K562 (cell line): Measurements from ENCODE around the gene ZNHIT3. TPM values are rescaled to one million over a fixed set of nuclear protein-coding genes. Genes with fewer than 3 reads are reported as not detected.
A peak's percentile ranks its signal among the peaks of the same experiment; 100 is the strongest.

ENCODE experiments used
- BRF1 ChIP-seq: IDR thresholded peaks from 3 replicates; pipeline ENCODE4 v1.6.1; 2011; ENCODE audit warnings: borderline replicate concordance, mild to moderate bottlenecking; ENCODE audit not compliant: insufficient read length; ENCODE audit errors: extremely low read depth
- CBX3 ChIP-seq, 2 experiments: IDR thresholded peaks; 1 replicate in 1 of 2; 2 replicates in 1 of 2; pipeline ENCODE4 v1.6.1; 2012; ENCODE audit warnings: inconsistent platforms in 2 of 2, low read length in 2 of 2, borderline replicate concordance in 1 of 2, control low read depth in 1 of 2
- CXXC5 ChIP-seq: fragments of 250-450 bp; sonication (Bioruptor Pico); IDR thresholded peaks from 2 replicates; pipeline ENCODE4 v1.8.0; 2022; ENCODE audit warnings: inconsistent platforms, mild to moderate bottlenecking, moderate library complexity
- ELF1 ChIP-seq: fragments of 200-800 bp; sonication (Bioruptor generic); IDR thresholded peaks from 2 replicates; pipeline ENCODE4 v1.6.1; 2016; ENCODE audit warnings: missing genetic modification characterization, missing compliant biosample characterization
- KAT2B ChIP-seq: IDR thresholded peaks from one replicate; pipeline ENCODE4 v1.6.1; 2012; ENCODE audit warnings: low read depth, mild to moderate bottlenecking, control low read depth, inconsistent platforms, low read length, moderate library complexity
- MCM2 ChIP-seq: fragments of 450-650 bp; IDR thresholded peaks from 2 replicates; pipeline ENCODE4 v1.6.1; 2017; ENCODE audit warnings: low read depth, mild to moderate bottlenecking
- MIER1 ChIP-seq: fragments of 450-650 bp; IDR thresholded peaks from 2 replicates; pipeline ENCODE4 v1.6.1; 2016; ENCODE audit warnings: antibody characterized with exemption, mild to moderate bottlenecking, low read depth
- NFIX ChIP-seq: fragments of 250-450 bp; sonication (Bioruptor Pico); IDR thresholded peaks from 2 replicates; pipeline ENCODE4 v1.4.0; 2020; ENCODE audit warnings: low read depth, mild to moderate bottlenecking, moderate library complexity
- NR3C1 ChIP-seq: sonication (generic); formaldehyde crosslinking; IDR thresholded peaks from 2 replicates; pipeline ENCODE4 v1.8.1; 2022; ENCODE audit warnings: missing genetic modification reagents
- OTX1 ChIP-seq: fragments of 450-650 bp; formaldehyde crosslinking; IDR thresholded peaks from 2 replicates; pipeline ENCODE4 v1.4.0; 2022; ENCODE audit warnings: mild to moderate bottlenecking
- POLR2AphosphoS2 ChIP-seq: IDR thresholded peaks from 2 replicates; pipeline ENCODE4 v1.6.1; 2012; ENCODE audit warnings: low read length, improper control_type of control experiment
- PYGO2 ChIP-seq: fragments of 450-650 bp; IDR thresholded peaks from 2 replicates; pipeline ENCODE4 v1.6.1; 2016; ENCODE audit warnings: mild to moderate bottlenecking, missing genetic modification characterization, moderate library complexity, missing compliant biosample characterization
- RFX5 ChIP-seq: IDR thresholded peaks from 2 replicates; pipeline ENCODE4 v1.6.1; 2011; ENCODE audit warnings: low read depth, mild to moderate bottlenecking, improper control_type of control experiment, low read length
- SAFB2 ChIP-seq: fragments of 200-400 bp; formaldehyde crosslinking; IDR thresholded peaks from 2 replicates; pipeline ENCODE4 v1.6.1; 2018; ENCODE audit warnings: borderline replicate concordance, low read length, low read depth, moderate library complexity; ENCODE audit not compliant: severe bottlenecking
- TEAD4 ChIP-seq, 2 experiments: sonication (generic) in 1 of 2; formaldehyde crosslinking in 1 of 2; IDR thresholded peaks; 2 replicates each; pipeline versions ENCODE4 v1.6.1 to v1.8.0; 2012 to 2022; ENCODE audit warnings: borderline replicate concordance in 1 of 2, inconsistent platforms in 1 of 2, low read length in 1 of 2, mild to moderate bottlenecking in 1 of 2, missing genetic modification reagents in 1 of 2
- ZNF263 ChIP-seq: sonication (generic); formaldehyde crosslinking; IDR thresholded peaks from 2 replicates; pipeline ENCODE4 v1.8.0; 2022; ENCODE audit warnings: mild to moderate bottlenecking, missing genetic modification reagents, borderline replicate concordance
- ZNF354B ChIP-seq: fragments of 250-450 bp; sonication (Bioruptor Pico); IDR thresholded peaks from 2 replicates; pipeline ENCODE4 v1.4.0; 2020
- ZNF384 ChIP-seq: IDR thresholded peaks from 2 replicates; pipeline ENCODE4 v1.6.1; 2012; ENCODE audit warnings: low read depth, low read length, improper control_type of control experiment
- polyA plus RNA-seq, 8 experiments: library from polyadenylated mRNA; depleted of rRNA in 4 of 8; stranded (reverse) in 5 of 8; unstranded in 3 of 8; fragments of >200 nt; fragmentation: Nextera tagmentation in 2 of 8; fragmentation: Illumina TruSeq in 1 of 8; extraction: Ambion mirVana in 2 of 8; extraction: Trizol in 1 of 8; gene quantifications; 2 replicates each; pipeline versions ENCODE4 v1.2.1 to v1.2.3, GENCODE V29; 2011 to 2014; ENCODE audit warnings: inconsistent platforms in 1 of 8, missing spikeins in 1 of 8
- total RNA-seq, 7 experiments: library from RNA; depleted of rRNA in 6 of 7; stranded (reverse); fragments of >200 nt in 6 of 7; fragmentation: Illumina TruSeq in 2 of 7; extraction: Trizol in 2 of 7; gene quantifications; 2 replicates each; pipeline versions ENCODE4 v1.2.1 to v1.2.3, GENCODE V29; 2011 to 2021; ENCODE audit warnings: low replicate concordance in 1 of 7
- TF ChIP-seq, protein P1 (sequence below): sonication (generic); formaldehyde crosslinking; IDR thresholded peaks from 2 replicates; pipeline ENCODE4 v1.8.0; 2022; ENCODE audit warnings: mild to moderate bottlenecking, missing genetic modification reagents
- TF ChIP-seq, protein P2 (sequence below): fragments of 450-650 bp; IDR thresholded peaks from 2 replicates; pipeline ENCODE4 v1.6.1; 2016; ENCODE audit warnings: borderline replicate concordance
- TF ChIP-seq, protein P3 (sequence below): fragments of 250-450 bp; sonication (Bioruptor Pico); IDR thresholded peaks from 2 replicates; pipeline ENCODE4 v1.4.0; 2020; ENCODE audit warnings: mild to moderate bottlenecking, moderate library complexity, borderline replicate concordance

The ZNHIT3 gene
- total and polyA plus RNA-seq, 9 of the 15 experiments (the other 6 are each of a cell fraction or from before 2014, with no cell fraction given): 45.0 to 300 (median 88.4) TPM

DNA sequence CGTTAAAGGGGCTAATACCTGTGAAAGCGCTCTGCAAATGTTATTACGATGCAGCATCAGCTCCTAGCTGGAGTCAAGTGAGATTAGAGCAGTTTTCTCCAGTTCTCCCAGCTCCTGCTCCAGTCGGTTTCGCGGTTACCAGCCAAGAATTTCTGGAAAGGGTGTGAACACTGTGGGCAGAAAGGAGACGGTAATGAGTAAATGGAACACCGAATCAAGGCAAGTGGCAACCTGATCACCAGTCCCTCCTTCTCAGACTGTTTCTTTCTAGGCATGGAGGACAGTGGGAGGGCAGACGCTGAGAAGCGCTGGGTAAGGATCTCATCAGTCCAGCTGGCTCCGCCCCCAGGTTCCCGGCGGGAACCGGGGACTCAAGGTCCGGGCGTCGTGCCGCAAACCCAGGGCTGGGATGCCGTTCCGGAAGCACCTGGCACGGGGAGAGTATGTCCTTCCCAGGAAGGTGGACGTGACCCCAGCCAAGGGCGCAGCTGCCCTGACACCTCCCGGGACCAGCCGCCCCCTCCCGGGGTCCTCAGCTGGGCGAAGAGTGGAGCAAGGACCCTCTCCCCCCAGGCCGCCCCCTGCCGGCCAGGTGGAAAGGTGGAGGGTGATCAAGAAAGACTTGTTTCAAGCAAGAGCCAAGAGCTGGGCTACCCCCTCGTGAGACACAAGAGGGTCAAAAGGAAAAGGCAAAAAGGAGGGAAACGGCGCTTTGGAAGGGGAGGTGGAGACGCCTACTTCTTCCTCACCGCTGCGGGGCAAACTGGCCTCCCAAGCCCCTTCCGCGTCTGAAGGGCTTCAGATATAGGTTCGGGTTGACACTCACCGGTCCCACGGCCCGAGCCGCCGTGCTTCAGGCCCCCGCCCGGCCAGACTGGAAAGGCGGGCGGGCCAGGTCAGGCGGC, 47.7 kb downstream of the ZNHIT3 start (continued):
- TF ChIP-seq BRF1 (no peak), MCM2 (no peak), RFX5 (no peak), POLR2AphosphoS2 (peak; percentile 28; the same call in 1 of the 2 replicates), ZNF263 (0 out of 2 replicates have a peak, but pooled peaks have one; percentile 34), CXXC5 (CRISPR knock-in tag) (peak; percentile 5), MIER1 (no peak), SAFB2 (no peak), OTX1 (CRISPR knock-in tag) (no peak), ELF1 (0 out of 2 replicates have a peak, but pooled peaks have one; percentile 38), TEAD4 (IDR thresholded peaks at IDR 0.05; ENCODE audit: low read length) (no peak), TEAD4 (CRISPR knock-in tag; IDR thresholded peaks at IDR 0.05; ENCODE audit: borderline replicate concordance) (no peak), PYGO2 (no peak), CBX3 (IDR thresholded peaks at IDR 0.05; ENCODE audit: borderline replicate concordance in 1 of 2, low read length in 2 of 2) (0 out of 3 replicates have a peak, but pooled peaks of 1 of the 2 experiments have one; percentile 24), ZNF384 (no peak), ZNF354B (CRISPR knock-in tag) (no peak), NFIX (CRISPR knock-in tag) (no peak), KAT2B (no peak), NR3C1 (CRISPR knock-in tag) (no peak)
- TF ChIP-seq, protein P1, sequence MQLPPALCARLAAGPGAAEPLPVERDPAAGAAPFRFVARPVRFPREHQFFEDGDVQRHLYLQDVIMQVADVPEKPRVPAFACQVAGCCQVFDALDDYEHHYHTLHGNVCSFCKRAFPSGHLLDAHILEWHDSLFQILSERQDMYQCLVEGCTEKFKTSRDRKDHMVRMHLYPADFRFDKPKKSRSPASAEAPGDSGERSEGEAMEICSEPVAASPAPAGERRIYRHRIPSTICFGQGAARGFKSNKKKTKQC: no peak
- TF ChIP-seq, protein P2, sequence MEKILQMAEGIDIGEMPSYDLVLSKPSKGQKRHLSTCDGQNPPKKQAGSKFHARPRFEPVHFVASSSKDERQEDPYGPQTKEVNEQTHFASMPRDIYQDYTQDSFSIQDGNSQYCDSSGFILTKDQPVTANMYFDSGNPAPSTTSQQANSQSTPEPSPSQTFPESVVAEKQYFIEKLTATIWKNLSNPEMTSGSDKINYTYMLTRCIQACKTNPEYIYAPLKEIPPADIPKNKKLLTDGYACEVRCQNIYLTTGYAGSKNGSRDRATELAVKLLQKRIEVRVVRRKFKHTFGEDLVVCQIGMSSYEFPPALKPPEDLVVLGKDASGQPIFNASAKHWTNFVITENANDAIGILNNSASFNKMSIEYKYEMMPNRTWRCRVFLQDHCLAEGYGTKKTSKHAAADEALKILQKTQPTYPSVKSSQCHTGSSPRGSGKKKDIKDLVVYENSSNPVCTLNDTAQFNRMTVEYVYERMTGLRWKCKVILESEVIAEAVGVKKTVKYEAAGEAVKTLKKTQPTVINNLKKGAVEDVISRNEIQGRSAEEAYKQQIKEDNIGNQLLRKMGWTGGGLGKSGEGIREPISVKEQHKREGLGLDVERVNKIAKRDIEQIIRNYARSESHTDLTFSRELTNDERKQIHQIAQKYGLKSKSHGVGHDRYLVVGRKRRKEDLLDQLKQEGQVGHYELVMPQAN: 0 out of 2 replicates have a peak, but pooled peaks have one; percentile 10
- TF ChIP-seq, protein P3, sequence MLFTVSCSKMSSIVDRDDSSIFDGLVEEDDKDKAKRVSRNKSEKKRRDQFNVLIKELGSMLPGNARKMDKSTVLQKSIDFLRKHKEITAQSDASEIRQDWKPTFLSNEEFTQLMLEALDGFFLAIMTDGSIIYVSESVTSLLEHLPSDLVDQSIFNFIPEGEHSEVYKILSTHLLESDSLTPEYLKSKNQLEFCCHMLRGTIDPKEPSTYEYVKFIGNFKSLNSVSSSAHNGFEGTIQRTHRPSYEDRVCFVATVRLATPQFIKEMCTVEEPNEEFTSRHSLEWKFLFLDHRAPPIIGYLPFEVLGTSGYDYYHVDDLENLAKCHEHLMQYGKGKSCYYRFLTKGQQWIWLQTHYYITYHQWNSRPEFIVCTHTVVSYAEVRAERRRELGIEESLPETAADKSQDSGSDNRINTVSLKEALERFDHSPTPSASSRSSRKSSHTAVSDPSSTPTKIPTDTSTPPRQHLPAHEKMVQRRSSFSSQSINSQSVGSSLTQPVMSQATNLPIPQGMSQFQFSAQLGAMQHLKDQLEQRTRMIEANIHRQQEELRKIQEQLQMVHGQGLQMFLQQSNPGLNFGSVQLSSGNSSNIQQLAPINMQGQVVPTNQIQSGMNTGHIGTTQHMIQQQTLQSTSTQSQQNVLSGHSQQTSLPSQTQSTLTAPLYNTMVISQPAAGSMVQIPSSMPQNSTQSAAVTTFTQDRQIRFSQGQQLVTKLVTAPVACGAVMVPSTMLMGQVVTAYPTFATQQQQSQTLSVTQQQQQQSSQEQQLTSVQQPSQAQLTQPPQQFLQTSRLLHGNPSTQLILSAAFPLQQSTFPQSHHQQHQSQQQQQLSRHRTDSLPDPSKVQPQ (CRISPR knock-in tag): no peak
